Transverse colon (tissue), 3 donors: ENCODE data around the gene SNRPA.

ENCODE experiments used
- CTCF ChIP-seq, 5 experiments: fragments of 200-600 bp in 3 of 5; fragments of 450-650 bp in 2 of 5; sonication (generic) in 3 of 5; IDR thresholded peaks; 1 replicate in 2 of 5; 2 replicates in 3 of 5; pipeline ENCODE4 v1.5.1; 2016 to 2017; ENCODE audit warnings: antibody characterized with exemption in 5 of 5, inconsistent platforms in 3 of 5, mild to moderate bottlenecking in 2 of 5, moderate library complexity in 1 of 5
- EP300 ChIP-seq: sonication (generic); formaldehyde crosslinking; IDR thresholded peaks from one replicate; pipeline ENCODE4 v1.6.1; 2017; ENCODE audit warnings: antibody characterized with exemption, low read depth
- POLR2A ChIP-seq: fragments of 450-650 bp; IDR thresholded peaks from one replicate; pipeline ENCODE4 v1.6.1; 2016; ENCODE audit warnings: antibody characterized with exemption, mild to moderate bottlenecking, moderate library complexity

- no peak for TF ChIP-seq CTCF (IDR thresholded peaks at IDR 0.05)
- no peak for TF ChIP-seq POLR2A
- TF ChIP-seq EP300 = no peak
Measured at GRCh38 chr19:40719414-40719894, 31.5 kb upstream of the SNRPA start.
